Fibroblast of mammary gland (primary cell): ENCODE measurements around the gene DAAM2.
A peak's percentile ranks its signal among the peaks of the same experiment; 100 is the strongest.

ENCODE experiments used
- DNase-seq: peaks from one replicate; pipeline ENCODE4 v3.0.0-alpha.2; 2010; ENCODE audit warnings: low read depth
- H3K4me3 ChIP-seq: 2 replicates; pipeline ENCODE4 v1.5.1; 2011; ENCODE audit warnings: low read depth, mild to moderate bottlenecking, low read length, moderate library complexity; ENCODE audit not compliant: control insufficient read depth
- TF ChIP-seq, protein P1 (sequence below): conservative IDR thresholded peaks from 2 replicates; pipeline ENCODE4 v1.5.1; 2011; ENCODE audit warnings: low read depth, low read length, inconsistent platforms; ENCODE audit not compliant: control insufficient read depth, insufficient read depth

DAAM2 gene

GRCh38 chr6:39821046-39821740 is 29.0 kb downstream of the DAAM2 start:
- peak overlapping the region; percentile 21 for H3K4me3 ChIP-seq
- TF ChIP-seq, protein P1, sequence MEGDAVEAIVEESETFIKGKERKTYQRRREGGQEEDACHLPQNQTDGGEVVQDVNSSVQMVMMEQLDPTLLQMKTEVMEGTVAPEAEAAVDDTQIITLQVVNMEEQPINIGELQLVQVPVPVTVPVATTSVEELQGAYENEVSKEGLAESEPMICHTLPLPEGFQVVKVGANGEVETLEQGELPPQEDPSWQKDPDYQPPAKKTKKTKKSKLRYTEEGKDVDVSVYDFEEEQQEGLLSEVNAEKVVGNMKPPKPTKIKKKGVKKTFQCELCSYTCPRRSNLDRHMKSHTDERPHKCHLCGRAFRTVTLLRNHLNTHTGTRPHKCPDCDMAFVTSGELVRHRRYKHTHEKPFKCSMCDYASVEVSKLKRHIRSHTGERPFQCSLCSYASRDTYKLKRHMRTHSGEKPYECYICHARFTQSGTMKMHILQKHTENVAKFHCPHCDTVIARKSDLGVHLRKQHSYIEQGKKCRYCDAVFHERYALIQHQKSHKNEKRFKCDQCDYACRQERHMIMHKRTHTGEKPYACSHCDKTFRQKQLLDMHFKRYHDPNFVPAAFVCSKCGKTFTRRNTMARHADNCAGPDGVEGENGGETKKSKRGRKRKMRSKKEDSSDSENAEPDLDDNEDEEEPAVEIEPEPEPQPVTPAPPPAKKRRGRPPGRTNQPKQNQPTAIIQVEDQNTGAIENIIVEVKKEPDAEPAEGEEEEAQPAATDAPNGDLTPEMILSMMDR: no peak
- peak; percentile 16 for DNase-seq

- TF ChIP-seq, protein P1: no peak
- H3K4me3 ChIP-seq: peak overlapping the region; percentile 21
- no peak for DNase-seq
Measured at GRCh38 chr6:39821742-39822532, 29.8 kb downstream of the DAAM2 start.

DNA sequence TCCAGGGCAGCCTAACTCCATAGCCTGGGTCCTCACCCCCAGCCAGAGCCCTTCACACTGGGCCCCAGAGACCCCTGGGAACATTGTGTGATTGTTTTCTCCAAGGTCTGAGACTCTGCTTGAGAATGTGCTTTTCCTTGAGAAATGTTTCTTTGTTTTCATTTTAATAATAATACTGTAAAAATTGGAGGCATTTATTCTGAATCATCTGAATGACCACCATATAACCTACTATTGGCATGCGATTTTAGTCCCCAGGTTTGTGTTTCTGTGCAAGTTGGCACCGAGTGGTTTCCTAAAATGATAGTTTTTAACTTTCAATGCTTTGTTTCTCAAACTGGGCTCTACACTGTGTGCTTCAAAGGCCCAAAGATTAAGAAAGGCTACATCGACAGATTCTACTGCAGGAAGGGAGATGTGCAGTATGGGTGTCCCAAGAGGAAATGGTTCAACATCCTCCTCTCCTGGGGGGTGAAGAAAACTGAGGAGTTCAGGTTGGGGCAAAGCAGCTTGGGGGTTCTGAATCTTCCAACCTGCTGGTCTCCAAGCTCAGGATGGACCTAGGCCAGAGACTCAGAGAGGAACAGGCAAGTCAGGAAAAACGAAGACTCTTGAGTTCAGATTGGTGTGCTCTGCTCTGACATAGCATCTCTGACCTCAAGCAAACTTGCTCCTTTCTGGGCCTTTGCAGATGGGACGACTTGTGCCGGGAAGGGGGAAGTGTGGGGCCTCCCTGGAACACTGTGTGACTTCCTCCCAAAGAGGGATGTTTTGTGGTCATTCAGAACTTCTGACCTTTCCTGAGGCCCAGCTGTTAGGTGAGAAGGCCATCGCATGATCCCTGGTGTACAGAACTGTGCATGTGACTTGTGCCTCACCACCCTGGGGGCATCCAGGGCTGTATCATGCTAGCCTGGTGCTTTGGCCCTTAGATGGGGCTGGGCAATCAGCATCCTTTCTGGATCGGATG is 31.0 kb downstream of the DAAM2 start:
- no peak overlapping the region for H3K4me3 ChIP-seq
- TF ChIP-seq, protein P1: no peak
- DNase-seq: peak; percentile 61

- DNase-seq: no peak
- TF ChIP-seq, protein P1: no peak
- H3K4me3 ChIP-seq: no peak overlapping the region
Measured at GRCh38 chr6:39824030-39824926, 32.1 kb downstream of the DAAM2 start.

GRCh38 chr6:39829331-39829730 is 37.2 kb downstream of the DAAM2 start:
- peak; percentile 23 for DNase-seq
- H3K4me3 ChIP-seq: no peak overlapping the region
- TF ChIP-seq, protein P1: no peak
